ENCODE results near the gene BIRC5. TPM values are rescaled to one million over a fixed set of nuclear protein-coding genes. Genes with fewer than 3 reads are reported as not detected.
"Not testable (repeated sequence)": the region's sequence is repeated elsewhere in the genome, so short reads cannot be mapped to it uniquely, and the experiment has no call there.

The BIRC5 gene
- total RNA-seq, 1 donor from 2014 or later = 12.3 TPM

GRCh38 chr17:78252111-78252634 lies 38.1 kb downstream of the BIRC5 start:
- no peak for DNase-seq (ENCODE audit: extremely low spot score, unreplicated experiment)
- no peaks in the 10 kb centered on the region for H3K27me3 Mint-ChIP-seq (ENCODE audit: unreplicated experiment)
- peaks cover 10% of the 10 kb centered on the region for H3K4me1 Mint-ChIP-seq (ENCODE audit: unreplicated experiment)

GRCh38 chr17:78252701-78253635 lies 38.9 kb downstream of the BIRC5 start:
- no peak for DNase-seq (ENCODE audit: extremely low spot score, unreplicated experiment)
- no peaks in the 10 kb centered on the region for H3K9me3 Mint-ChIP-seq (ENCODE audit: unreplicated experiment)
- no peak for TF ChIP-seq CTCF (IDR thresholded peaks at IDR 0.05)
- no peak overlapping the region for H3K27ac Mint-ChIP-seq (ENCODE audit: unreplicated experiment)
- H3K27me3 Mint-ChIP-seq (ENCODE audit: unreplicated experiment) = no peaks in the 10 kb centered on the region
- no peaks in the 10 kb centered on the region for H3K36me3 Mint-ChIP-seq (ENCODE audit: unreplicated experiment)
- H3K4me1 Mint-ChIP-seq (ENCODE audit: unreplicated experiment) = peaks cover 13% of the 10 kb centered on the region
- H3K4me3 Mint-ChIP-seq (ENCODE audit: unreplicated experiment) = peak overlapping the region; percentile 65

More at GRCh38 chr17:78252111-78252634, 38.1 kb downstream of the BIRC5 start:
- Mint-ChIP-seq H3K27ac (ENCODE audit: unreplicated experiment) (no peak overlapping the region), H3K9me3 (ENCODE audit: unreplicated experiment) (no peaks in the 10 kb centered on the region), H3K36me3 (ENCODE audit: unreplicated experiment) (no peaks in the 10 kb centered on the region), H3K4me3 (ENCODE audit: unreplicated experiment) (no peak overlapping the region)
- TF ChIP-seq CTCF (IDR thresholded peaks at IDR 0.05) = no peak

GRCh38 chr17:78253636-78253945 lies 39.5 kb downstream of the BIRC5 start:
- peaks cover 16% of the 10 kb centered on the region for H3K4me1 Mint-ChIP-seq (ENCODE audit: unreplicated experiment)
- peak overlapping the region; percentile 73 for H3K4me3 Mint-ChIP-seq (ENCODE audit: unreplicated experiment)

GRCh38 chr17:78253946-78254672 lies 40.1 kb downstream of the BIRC5 start:
- peak; percentile 94 for DNase-seq (ENCODE audit: extremely low spot score, unreplicated experiment)
- Mint-ChIP-seq H3K27ac (ENCODE audit: unreplicated experiment) (no peak overlapping the region), H3K27me3 (ENCODE audit: unreplicated experiment) (no peaks in the 10 kb centered on the region), H3K4me1 (ENCODE audit: unreplicated experiment) (peaks cover 16% of the 10 kb centered on the region), H3K36me3 (ENCODE audit: unreplicated experiment) (no peaks in the 10 kb centered on the region), H3K9me3 (ENCODE audit: unreplicated experiment) (no peaks in the 10 kb centered on the region), H3K4me3 (ENCODE audit: unreplicated experiment) (peak overlapping the region; percentile 73)
- TF ChIP-seq CTCF (IDR thresholded peaks at IDR 0.05) = no peak

More at GRCh38 chr17:78253636-78253945, 39.5 kb downstream of the BIRC5 start:
- not testable (repeated sequence) for H3K27me3 Mint-ChIP-seq (ENCODE audit: unreplicated experiment); H3K36me3 Mint-ChIP-seq (ENCODE audit: unreplicated experiment); DNase-seq (ENCODE audit: extremely low spot score, unreplicated experiment); H3K9me3 Mint-ChIP-seq (ENCODE audit: unreplicated experiment); H3K27ac Mint-ChIP-seq (ENCODE audit: unreplicated experiment)

- Mint-ChIP-seq H3K27me3 (ENCODE audit: unreplicated experiment) (no peaks in the 10 kb centered on the region), H3K27ac (ENCODE audit: unreplicated experiment) (no peak overlapping the region), H3K36me3 (ENCODE audit: unreplicated experiment) (no peaks in the 10 kb centered on the region), H3K4me3 (ENCODE audit: unreplicated experiment) (no peak overlapping the region), H3K9me3 (ENCODE audit: unreplicated experiment) (no peaks in the 10 kb centered on the region), H3K4me1 (ENCODE audit: unreplicated experiment) (peaks cover 16% of the 10 kb centered on the region)
- no peak for DNase-seq (ENCODE audit: extremely low spot score, unreplicated experiment)
- TF ChIP-seq CTCF (IDR thresholded peaks at IDR 0.05) = no peak
Measured at GRCh38 chr17:78255029-78255656, 41.1 kb downstream of the BIRC5 start.
